Fibroblast of skin of right quadriceps (primary cell): ENCODE results near the gene LYSMD1.

ENCODE experiments used
- DNase-seq: peaks from one replicate; pipeline ENCODE4 v3.0.0-alpha.2; 2013

LYSMD1 gene

GRCh38 chr1:151175041-151175741 is 9.5 kb upstream of the LYSMD1 start:
- DNase-seq, result no peak

- no peak for DNase-seq
These were observed 5.5 kb upstream of the LYSMD1 start for GRCh38 chr1:151171190-151171589.

GRCh38 chr1:151167116-151167515 is 1.4 kb upstream of the LYSMD1 start:
- no peak for DNase-seq

- peak; percentile 55 for DNase-seq
These were observed 829 bp upstream of the LYSMD1 start for GRCh38 chr1:151166505-151166956.

- peak; percentile 61 for DNase-seq
These were observed 393 bp downstream of the LYSMD1 start for GRCh38 chr1:151165281-151165737.

- no peak for DNase-seq
These were observed 896 bp downstream of the LYSMD1 start for GRCh38 chr1:151164732-151165280.

GRCh38 chr1:151159373-151159772 is 6.3 kb downstream of the LYSMD1 start:
- no peak for DNase-seq

GRCh38 chr1:151158751-151159251 is 6.9 kb downstream of the LYSMD1 start:
- no peak for DNase-seq

- DNase-seq, result no peak
These were observed 7.4 kb downstream of the LYSMD1 start for GRCh38 chr1:151158326-151158725.

- no peak for DNase-seq
These were observed 8.6 kb downstream of the LYSMD1 start for GRCh38 chr1:151157067-151157531.

- DNase-seq, result no peak
These were observed 9.2 kb downstream of the LYSMD1 start, which contains the start of gene TNFAIP8L2 for GRCh38 chr1:151156515-151156819. Gene TNFAIP8L2, plus strand, starts transcription at chr1:151156649. Its CDS starts 2,049 bp downstream, at chr1:151158698.

- DNase-seq, result no peak
These were observed 18.0 kb downstream of the LYSMD1 start for GRCh38 chr1:151147665-151148064.

- DNase-seq, result no peak
These were observed 18.6 kb downstream of the LYSMD1 start for GRCh38 chr1:151147132-151147503.

- DNase-seq, result peak; percentile 87
These were observed 19.1 kb downstream of the LYSMD1 start, which contains the start of gene SEMA6C for GRCh38 chr1:151146412-151147131. Gene SEMA6C, minus strand, starts transcription at chr1:151146631. Its CDS starts 4,010 bp downstream, at chr1:151142621.

- no peak for DNase-seq
These were observed 19.7 kb downstream of the LYSMD1 start for GRCh38 chr1:151146072-151146411.

- peak; percentile 14 for DNase-seq
These were observed 20.2 kb downstream of the LYSMD1 start for GRCh38 chr1:151145304-151146071.

- no peak for DNase-seq
These were observed 21.0 kb downstream of the LYSMD1 start for GRCh38 chr1:151144474-151145303.

GRCh38 chr1:151143986-151144385 is 21.7 kb downstream of the LYSMD1 start:
- DNase-seq, result no peak

GRCh38 chr1:151143057-151143435 is 22.7 kb downstream of the LYSMD1 start:
- no peak for DNase-seq

- DNase-seq, result no peak
These were observed 23.2 kb downstream of the LYSMD1 start for GRCh38 chr1:151142411-151143056.

- no peak for DNase-seq
These were observed 27.9 kb downstream of the LYSMD1 start for GRCh38 chr1:151137789-151138188.
